Mononuclear cell (primary cell): Measurements from ENCODE around the gene KIF18A. TPM values are rescaled to one million over a fixed set of nuclear protein-coding genes. Genes with fewer than 3 reads are reported as not detected.

ENCODE experiments used
- H3K27me3 ChIP-seq: 2 replicates; pipeline ENCODE4 v1.6.0; 2011; ENCODE audit warnings: low read length, control low read depth; ENCODE audit not compliant: insufficient read depth
- H3K4me1 ChIP-seq: 2 replicates; pipeline ENCODE4 v1.5.1; 2011; ENCODE audit warnings: mild to moderate bottlenecking, low read length, control low read depth; ENCODE audit not compliant: insufficient read depth
- H3K4me3 ChIP-seq: 2 replicates; pipeline ENCODE4 v1.5.1; 2011; ENCODE audit warnings: mild to moderate bottlenecking, low read length, moderate library complexity
- H3K9me3 ChIP-seq: 2 replicates; pipeline ENCODE4 v1.5.1; 2011; ENCODE audit warnings: low read depth, mild to moderate bottlenecking, control low read depth, low read length
- total RNA-seq: library from RNA; depleted of rRNA; stranded (reverse); fragments of >200 nt; gene quantifications from one replicate; pipeline ENCODE4 v1.2.3, GENCODE V29; 2012

KIF18A gene
- total RNA-seq, 1 donor = 6.2 TPM

- Histone ChIP-seq H3K9me3 (no peaks in the 10 kb centered on the region), H3K4me3 (no peak overlapping the region), H3K27me3 (no peaks in the 10 kb centered on the region), H3K4me1 (no peaks in the 10 kb centered on the region)
Measured at GRCh38 chr11:27972522-27973170, 135.3 kb downstream of the KIF18A start.

- no peak overlapping the region for H3K4me3 ChIP-seq
- H3K27me3 ChIP-seq = no peaks in the 10 kb centered on the region
- no peaks in the 10 kb centered on the region for H3K9me3 ChIP-seq
- H3K4me1 ChIP-seq = no peaks in the 10 kb centered on the region
Measured at GRCh38 chr11:27971171-27971570, 136.8 kb downstream of the KIF18A start.

Other genes starting within 250 kb of the KIF18A start
- gene METTL15, start 232 bp upstream of the KIF18A start, total RNA-seq = 5.2 TPM